ENCODE measurements around the gene LAYN. TPM values are rescaled to one million over a fixed set of nuclear protein-coding genes. Genes with fewer than 3 reads are reported as not detected.

LAYN gene
- total and polyA plus RNA-seq, 7 donors: 1.4 to 65.8 (median 36.0) TPM

GRCh38 chr11:111539426-111540113 lies 950 bp upstream of the LAYN start:
- peak overlapping the region; percentile 63 to 80 (median 66) for H3K4me3 ChIP-seq
- no peaks in the 10 kb centered on the region for H3K27me3 ChIP-seq
- H3K36me3 ChIP-seq: peaks cover 0 to 5% (median 0%) of the 10 kb centered on the region in 4 donors
- intact Hi-C loops (cut with DNase I): no loop called here
- WGBS, 2 donors: 76 to 81% methylated on average over 9 of the region's 9 CpGs
- no peak for DNase-seq
- peaks cover 0 to 32% (median 28%) of the 10 kb centered on the region in 4 donors for H3K4me1 ChIP-seq
- peak overlapping the region; percentile 78 to 94 (median 90) for H3K27ac ChIP-seq
- TF ChIP-seq EP300 (IDR thresholded peaks at IDR 0.05) (no peak), POLR2AphosphoS5 (IDR thresholded peaks at IDR 0.05) (no peak), POLR2A (IDR thresholded peaks at IDR 0.05) (no peak)
- TF ChIP-seq, protein P1, sequence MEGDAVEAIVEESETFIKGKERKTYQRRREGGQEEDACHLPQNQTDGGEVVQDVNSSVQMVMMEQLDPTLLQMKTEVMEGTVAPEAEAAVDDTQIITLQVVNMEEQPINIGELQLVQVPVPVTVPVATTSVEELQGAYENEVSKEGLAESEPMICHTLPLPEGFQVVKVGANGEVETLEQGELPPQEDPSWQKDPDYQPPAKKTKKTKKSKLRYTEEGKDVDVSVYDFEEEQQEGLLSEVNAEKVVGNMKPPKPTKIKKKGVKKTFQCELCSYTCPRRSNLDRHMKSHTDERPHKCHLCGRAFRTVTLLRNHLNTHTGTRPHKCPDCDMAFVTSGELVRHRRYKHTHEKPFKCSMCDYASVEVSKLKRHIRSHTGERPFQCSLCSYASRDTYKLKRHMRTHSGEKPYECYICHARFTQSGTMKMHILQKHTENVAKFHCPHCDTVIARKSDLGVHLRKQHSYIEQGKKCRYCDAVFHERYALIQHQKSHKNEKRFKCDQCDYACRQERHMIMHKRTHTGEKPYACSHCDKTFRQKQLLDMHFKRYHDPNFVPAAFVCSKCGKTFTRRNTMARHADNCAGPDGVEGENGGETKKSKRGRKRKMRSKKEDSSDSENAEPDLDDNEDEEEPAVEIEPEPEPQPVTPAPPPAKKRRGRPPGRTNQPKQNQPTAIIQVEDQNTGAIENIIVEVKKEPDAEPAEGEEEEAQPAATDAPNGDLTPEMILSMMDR (IDR thresholded peaks at IDR 0.05): no peak
- H3K9me3 ChIP-seq: no peaks in the 10 kb centered on the region

DNA sequence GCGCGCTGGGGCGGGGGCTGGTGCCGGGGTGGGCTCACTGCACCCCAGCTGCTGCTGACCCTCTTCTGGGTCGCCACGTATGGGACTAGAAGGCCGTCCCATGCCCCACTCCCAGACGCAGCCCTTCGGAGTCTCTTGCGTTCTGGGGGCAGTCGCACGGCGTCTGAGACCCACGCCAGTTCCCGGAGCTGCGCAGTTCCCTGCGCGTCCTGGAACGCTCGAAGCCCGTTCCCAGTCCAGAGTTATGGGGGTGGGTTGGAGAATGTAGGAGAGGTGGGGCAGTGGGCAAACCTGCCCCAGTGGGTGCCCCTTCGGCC lies 375 bp downstream of the LAYN start:
- WGBS, 2 donors: 1 to 5% methylated on average over 22 of the region's 22 CpGs
- no peak for DNase-seq
- TF ChIP-seq POLR2A (IDR thresholded peaks at IDR 0.05) (no peak), POLR2AphosphoS5 (IDR thresholded peaks at IDR 0.05) (no peak), EP300 (IDR thresholded peaks at IDR 0.05) (no peak)
- TF ChIP-seq, protein P1 (IDR thresholded peaks at IDR 0.05): no peak
- H3K36me3 ChIP-seq: peaks cover 0 to 18% (median 4%) of the 10 kb centered on the region in 4 donors
- no peaks in the 10 kb centered on the region for H3K27me3 ChIP-seq
- intact Hi-C loops (cut with DNase I): no loop called here
- peak overlapping the region; percentile 63 to 80 (median 66) for H3K4me3 ChIP-seq
- no peaks in the 10 kb centered on the region for H3K9me3 ChIP-seq
- H3K27ac ChIP-seq: peak overlapping the region; percentile 78 to 94 (median 90)
- peaks cover 0 to 32% (median 28%) of the 10 kb centered on the region in 4 donors for H3K4me1 ChIP-seq

DNA sequence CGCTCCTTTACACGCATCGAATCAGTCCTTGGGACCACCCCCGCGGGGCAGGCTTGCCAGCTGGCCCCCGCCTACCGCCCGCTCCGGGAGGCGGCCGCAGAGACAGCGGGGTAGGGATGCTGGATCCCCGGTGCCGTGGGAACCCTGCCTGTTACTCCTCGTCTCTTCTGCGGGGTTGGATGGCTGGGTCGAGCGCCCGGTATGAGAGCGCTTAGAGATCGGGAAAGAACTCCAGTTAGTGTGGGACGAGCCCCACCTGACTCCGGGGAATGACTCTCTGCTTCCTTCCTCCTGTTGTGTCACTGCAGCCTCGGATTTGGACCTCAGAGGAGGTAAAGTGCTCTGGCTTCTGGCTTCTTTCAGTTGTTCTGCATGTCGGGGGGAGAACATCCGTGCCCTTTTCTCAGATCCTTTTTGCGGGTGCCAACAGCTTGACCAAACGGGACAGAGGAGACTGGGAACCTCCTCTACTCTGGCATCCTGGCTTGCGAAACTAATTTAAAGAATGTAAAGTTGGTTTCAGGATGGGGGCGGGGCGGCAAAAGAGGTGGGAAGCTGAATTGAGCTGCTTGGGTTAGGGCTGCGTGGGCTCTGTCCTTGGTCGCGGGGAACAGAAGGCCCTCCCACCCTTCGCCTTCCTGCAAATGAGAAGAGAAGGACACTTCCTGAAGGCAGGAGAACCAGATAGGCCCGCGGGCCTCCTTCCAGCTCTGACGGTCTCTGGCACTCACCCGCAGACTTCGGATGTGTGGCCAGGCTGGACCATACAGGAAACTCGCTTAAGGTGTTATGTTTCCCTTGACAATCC lies 938 bp downstream of the LAYN start:
- Histone ChIP-seq H3K27me3 (no peaks in the 10 kb centered on the region), H3K27ac (peak overlapping the region; percentile 78 to 94 (median 90)), H3K4me3 (peak overlapping the region; percentile 63 to 80 (median 66)), H3K4me1 (peaks cover 0 to 33% (median 28%) of the 10 kb centered on the region in 4 donors), H3K36me3 (peaks cover 0 to 24% (median 4%) of the 10 kb centered on the region in 4 donors), H3K9me3 (no peaks in the 10 kb centered on the region)
- TF ChIP-seq, protein P1 (IDR thresholded peaks at IDR 0.05): no peak
- TF ChIP-seq POLR2A (IDR thresholded peaks at IDR 0.05) (peak in 1 of 2 donors; percentile 55), POLR2AphosphoS5 (IDR thresholded peaks at IDR 0.05) (peak in 3 of 4 donors; percentile 43 to 79 (median 73))
- DNase-seq: peak; percentile 88
- WGBS, 2 donors: 8% methylated on average over 41 of the region's 41 CpGs
- intact Hi-C loops (cut with DNase I): no loop called here

GRCh38 chr11:111542606-111543275 lies 2.2 kb downstream of the LAYN start:
- Histone ChIP-seq H3K36me3 (peaks cover 0 to 37% (median 4%) of the 10 kb centered on the region in 4 donors), H3K4me3 (no peak overlapping the region), H3K9me3 (no peaks in the 10 kb centered on the region), H3K27ac (peak overlapping the region in 3 of 4 donors; percentile 18 to 94 (median 92)), H3K27me3 (no peaks in the 10 kb centered on the region), H3K4me1 (peaks cover 0 to 35% (median 28%) of the 10 kb centered on the region in 4 donors)
- intact Hi-C loops (cut with DNase I): no loop called here
- DNase-seq: no peak
- 71 to 75% methylated on average over 10 of the region's 10 CpGs for WGBS, 2 donors
- TF ChIP-seq EP300 (IDR thresholded peaks at IDR 0.05) (no peak), POLR2AphosphoS5 (IDR thresholded peaks at IDR 0.05) (no peak), POLR2A (IDR thresholded peaks at IDR 0.05) (no peak)
- TF ChIP-seq, protein P1 (IDR thresholded peaks at IDR 0.05): no peak
